GM12892 (cell line): ENCODE results near the gene CHRNA1.

ENCODE experiments used
- POLR2A ChIP-seq: IDR thresholded peaks from 2 replicates; pipeline ENCODE4 v1.6.1; 2011; ENCODE audit warnings: low read depth, low read length, control low read depth
- POLR2AphosphoS5 ChIP-seq: IDR thresholded peaks from 2 replicates; pipeline ENCODE4 v1.6.1; 2011; ENCODE audit warnings: low read depth, low read length, control low read depth

DNA sequence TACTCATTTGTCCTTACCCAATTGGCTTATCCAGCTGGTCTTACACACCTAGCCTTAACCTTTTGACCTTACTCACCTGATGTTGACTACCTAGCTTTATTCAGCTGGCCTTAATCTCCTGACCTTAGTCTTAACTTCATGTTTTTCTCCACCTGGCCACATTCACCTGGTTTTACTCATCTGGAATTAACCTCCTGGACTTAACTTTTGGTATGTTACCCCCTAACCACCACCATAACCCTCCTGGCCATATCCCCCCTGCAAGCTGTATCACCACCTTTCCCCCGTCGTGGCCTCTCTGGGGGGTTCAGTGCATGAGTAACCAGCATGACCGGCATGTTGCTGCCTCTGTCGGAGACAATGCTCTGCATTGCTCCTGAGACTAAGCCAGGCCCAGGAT lies 45.7 kb downstream of the CHRNA1 start:
- TF ChIP-seq POLR2A (no peak), POLR2AphosphoS5 (no peak)
